PFSK-1 (cell line): Measurements from ENCODE around the gene DNAH1.

ENCODE experiments used
- FOXP2 ChIP-seq: optimal IDR thresholded peaks from 2 replicates; pipeline ENCODE3; 2011; ENCODE audit warnings: borderline replicate concordance, control low read depth, inconsistent platforms; ENCODE audit not compliant: insufficient read depth; ENCODE audit errors: extremely low read length, extremely low read depth
- POLR2AphosphoS5 ChIP-seq: IDR thresholded peaks from 2 replicates; pipeline ENCODE4 v1.6.1; 2012; ENCODE audit warnings: low read depth, mild to moderate bottlenecking, control low read depth, low read length, moderate library complexity
- REST ChIP-seq, 2 experiments: IDR thresholded peaks; 2 replicates each; pipeline versions ENCODE4 v1.6.1 to v1.8.0; 2011 to 2012; ENCODE audit warnings: low read depth in 2 of 2, low read length in 2 of 2, control low read depth in 1 of 2, inconsistent platforms in 1 of 2, mild to moderate bottlenecking in 1 of 2, moderate library complexity in 1 of 2; ENCODE audit not compliant: insufficient read depth in 1 of 2
- SIN3A ChIP-seq: IDR thresholded peaks from 2 replicates; pipeline ENCODE4 v1.6.1; 2012; ENCODE audit warnings: mild to moderate bottlenecking, low read length, moderate library complexity, borderline replicate concordance; ENCODE audit not compliant: insufficient read depth
- TAF1 ChIP-seq: IDR thresholded peaks from 2 replicates; pipeline ENCODE4 v1.6.1; 2012; ENCODE audit warnings: low read length, control low read depth, borderline replicate concordance; ENCODE audit not compliant: insufficient read depth

The DNAH1 gene

GRCh38 chr3:52293491-52294319 is 22.4 kb upstream of the DNAH1 start:
- TF ChIP-seq POLR2AphosphoS5 (no peak), TAF1 (no peak), FOXP2 (no peak), REST (IDR thresholded peaks at IDR 0.05; ENCODE audit: insufficient read depth in 1 of 2, low read depth in 2 of 2, low read length in 2 of 2) (no peak), SIN3A (no peak)

DNA sequence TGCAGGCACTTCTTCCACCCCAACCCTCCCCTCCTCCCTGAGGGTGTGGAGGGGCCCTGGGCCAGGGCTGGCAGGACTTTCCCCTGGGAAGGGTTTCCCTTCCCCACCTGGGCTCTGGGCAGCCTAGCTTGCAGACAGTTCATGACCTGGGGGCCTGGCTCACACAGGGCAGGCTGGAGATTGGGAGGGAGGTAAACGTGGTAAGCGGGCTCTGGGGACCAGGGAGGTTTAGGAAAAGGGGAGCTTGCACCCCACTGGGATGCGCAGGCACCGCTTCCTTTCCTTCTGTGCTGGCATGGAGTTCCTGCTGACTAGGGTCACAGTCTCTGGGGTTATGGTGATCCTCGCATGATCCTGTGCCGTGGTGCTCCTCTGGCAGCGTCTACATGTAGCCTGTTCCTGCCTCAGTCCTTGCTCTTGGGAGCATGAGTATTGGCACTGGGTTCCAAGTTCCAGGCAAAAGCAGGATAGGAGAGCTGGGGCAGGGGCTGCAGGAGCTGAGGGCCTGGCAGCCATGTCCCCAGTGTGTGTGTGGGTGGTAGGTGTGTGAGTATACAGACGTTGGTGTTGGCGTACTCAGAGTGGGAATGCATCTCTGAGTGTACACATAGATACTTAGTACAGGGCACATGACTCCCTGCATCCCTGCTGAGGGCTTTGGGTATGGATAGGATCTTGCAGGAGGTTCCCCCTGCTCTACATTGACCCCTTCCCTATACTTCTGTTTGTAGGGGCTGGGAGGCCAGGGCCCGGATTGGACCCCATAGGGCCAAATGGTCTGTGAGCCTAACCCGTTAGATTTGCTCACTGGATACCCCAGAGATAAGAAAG is 21.6 kb upstream of the DNAH1 start:
- no peak for TF ChIP-seq REST (IDR thresholded peaks at IDR 0.05; ENCODE audit: insufficient read depth in 1 of 2, low read depth in 2 of 2, low read length in 2 of 2)
- TF ChIP-seq SIN3A = no peak
- TF ChIP-seq TAF1 = no peak
- no peak for TF ChIP-seq FOXP2
- no peak for TF ChIP-seq POLR2AphosphoS5

DNA sequence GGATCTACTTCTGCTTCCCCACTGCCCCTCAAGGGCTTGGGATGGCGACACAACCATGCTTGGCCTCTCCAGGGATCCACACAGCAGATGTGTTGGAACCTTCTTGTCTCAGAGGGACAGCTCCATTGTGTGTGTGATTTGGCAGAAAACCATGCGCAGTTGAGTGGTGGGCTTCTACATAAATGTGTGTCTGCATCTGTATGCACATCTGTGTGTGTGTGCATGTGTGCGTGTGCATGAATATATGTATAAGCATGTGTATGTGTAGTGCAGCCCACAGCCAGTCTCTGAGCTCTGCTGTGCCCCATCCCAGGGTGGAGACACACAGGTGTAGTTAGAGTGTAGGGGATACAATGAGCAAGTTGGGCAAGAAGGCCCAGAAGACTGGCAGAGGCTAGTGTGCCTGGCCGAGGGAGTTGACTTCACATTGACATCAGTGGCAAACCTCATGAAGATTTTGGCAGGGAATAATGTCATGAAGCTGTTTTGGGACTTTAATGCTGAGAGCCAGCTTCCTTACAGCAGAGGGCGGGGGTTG is 20.4 kb upstream of the DNAH1 start:
- TF ChIP-seq REST (IDR thresholded peaks at IDR 0.05; ENCODE audit: insufficient read depth in 1 of 2, low read depth in 2 of 2, low read length in 2 of 2) = no peak
- TF ChIP-seq SIN3A = no peak
- TF ChIP-seq TAF1 = no peak
- no peak for TF ChIP-seq FOXP2
- no peak for TF ChIP-seq POLR2AphosphoS5

DNA sequence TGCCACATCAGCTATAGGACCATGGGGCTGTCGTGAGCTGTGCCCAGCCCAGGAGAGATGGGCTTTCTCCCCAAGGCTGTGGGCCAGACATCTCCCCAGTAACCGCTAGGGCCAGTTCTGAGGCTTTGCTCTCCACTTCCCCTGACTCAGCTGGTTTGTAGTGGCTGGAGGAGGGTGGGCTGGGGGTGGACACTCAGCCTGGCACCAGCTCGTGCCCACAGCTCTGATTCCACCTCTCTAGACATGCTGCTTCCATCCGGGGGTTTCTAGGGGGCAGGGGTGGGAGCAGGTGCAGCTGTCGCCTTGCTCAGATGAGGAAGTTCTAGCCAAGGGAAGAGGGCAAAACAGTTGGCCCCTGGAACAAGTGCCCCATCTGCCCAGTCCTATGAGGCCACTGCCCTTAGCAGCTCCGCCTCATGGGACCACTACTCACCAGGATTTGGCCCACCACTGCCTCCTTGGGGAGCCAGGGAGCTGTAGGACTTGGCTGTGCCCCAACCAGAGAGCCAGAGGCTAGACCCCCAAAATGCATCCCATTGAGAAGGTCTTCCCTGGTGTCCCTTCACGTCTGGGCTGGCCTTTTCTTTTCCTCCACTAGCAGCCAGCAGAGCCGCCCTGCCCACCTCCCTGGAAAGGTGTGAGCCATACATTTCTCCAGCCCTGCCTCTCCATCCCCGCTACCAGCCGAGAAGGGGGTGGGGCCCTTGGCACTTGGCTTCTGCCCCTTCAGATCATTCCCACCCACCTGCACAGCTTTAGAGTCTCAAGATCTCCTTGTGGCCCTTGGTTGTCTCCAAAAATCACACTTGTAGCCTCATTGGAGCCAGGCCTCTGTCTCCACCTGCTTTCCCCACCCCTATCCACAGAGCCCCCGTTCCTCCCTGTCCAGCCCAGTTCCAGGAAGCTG is 18.6 kb upstream of the DNAH1 start:
- no peak for TF ChIP-seq REST (IDR thresholded peaks at IDR 0.05; ENCODE audit: insufficient read depth in 1 of 2, low read depth in 2 of 2, low read length in 2 of 2)
- no peak for TF ChIP-seq SIN3A
- no peak for TF ChIP-seq POLR2AphosphoS5
- no peak for TF ChIP-seq TAF1
- no peak for TF ChIP-seq FOXP2
